DOHH2 (cell line): ENCODE results near the gene COL5A2.

Experiments used
- CTCF ChIP-seq: fragments of 200-600 bp; sonication (generic); IDR thresholded peaks from one replicate; pipeline ENCODE4 v1.5.1; 2014; ENCODE audit warnings: antibody characterized with exemption, mild to moderate bottlenecking, low read depth, low read length; ENCODE audit not compliant: poor library complexity, severe bottlenecking
- EZH2phosphoT487 ChIP-seq: fragments of 200-600 bp; sonication (generic); IDR thresholded peaks from 2 replicates; pipeline ENCODE4 v1.6.1; 2017; ENCODE audit warnings: borderline replicate concordance, mild to moderate bottlenecking, antibody characterized with exemption, low read length, moderate library complexity, mixed read lengths

DNA sequence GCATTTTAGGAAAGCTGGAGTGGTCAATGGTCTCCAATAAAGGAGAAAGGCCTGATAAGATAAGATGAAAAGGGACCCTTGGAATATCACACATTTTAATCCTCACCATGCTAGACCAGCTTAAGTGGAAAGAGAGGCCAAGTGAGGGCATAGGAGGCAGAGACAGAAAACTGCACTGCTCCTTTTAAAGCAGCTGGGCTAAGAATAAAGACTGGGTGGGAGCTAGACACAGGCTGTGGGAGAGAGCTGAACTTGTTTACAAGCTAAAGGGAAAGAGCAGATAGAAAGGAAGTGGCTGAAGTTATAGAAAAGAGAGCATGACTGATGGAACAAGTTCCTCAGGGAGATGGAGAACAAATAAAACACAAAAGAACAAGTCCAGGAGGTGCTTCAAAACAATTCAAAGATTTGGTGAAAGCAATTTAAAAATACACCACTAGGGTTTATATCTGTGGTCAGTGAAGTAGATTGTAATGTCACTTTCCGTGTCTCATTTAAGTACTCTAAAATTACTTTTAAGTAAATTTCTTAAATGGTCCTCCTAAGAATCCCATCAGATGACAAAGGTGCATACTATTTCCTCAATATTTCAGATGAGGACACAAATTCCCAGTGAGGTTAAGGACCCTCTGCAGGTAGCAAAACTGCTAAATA lies 7.5 kb downstream of the COL5A2 start:
- TF ChIP-seq CTCF (no peak), EZH2phosphoT487 (no peak)
